Measurements from ENCODE around the gene BLOC1S5.

The BLOC1S5 gene

GRCh38 chr6:8075704-8076103 is 11.5 kb upstream of the BLOC1S5 start:
- Histone ChIP-seq H3K9ac (ENCODE audit: low read length) (no peak overlapping the region), H3K4me3 (ENCODE audit: low read length) (no peak overlapping the region), H3K27me3 (replicated peaks; ENCODE audit: insufficient read depth, low read length) (no peaks in the 10 kb centered on the region), H3K9me2 (replicated peaks; ENCODE audit: insufficient read depth, low read length) (no peaks in the 10 kb centered on the region), H2AFZ (ENCODE audit: low read length) (no peak overlapping the region), H4K20me1 (ENCODE audit: insufficient read depth, low read length) (no peaks in the 10 kb centered on the region), H3K27ac (ENCODE audit: low read length) (no peak overlapping the region), H3F3A (ENCODE audit: insufficient read depth, low read length) (no peaks in the 10 kb centered on the region), H3K79me2 (ENCODE audit: low read length) (no peaks in the 10 kb centered on the region; the same call in 1 of the 2 replicates), H3K9me3 (replicated peaks; ENCODE audit: insufficient read depth, low read length) (no peaks in the 10 kb centered on the region), H3K4me2 (ENCODE audit: low read depth, low read length) (no peak overlapping the region), H3K36me3 (replicated peaks; ENCODE audit: insufficient read depth, low read length) (no peaks in the 10 kb centered on the region; the same call in 1 of the 2 replicates), H3K4me1 (ENCODE audit: low read length) (no peaks in the 10 kb centered on the region)
- no peak for DNase-seq
- TF ChIP-seq EZH2phosphoT487 (IDR thresholded peaks at IDR 0.05; ENCODE audit: low read length) (no peak), EZH2 (optimal IDR thresholded peaks at IDR 0.05; ENCODE audit: low read depth, low read length) (no peak)
- TF ChIP-seq, protein P1, sequence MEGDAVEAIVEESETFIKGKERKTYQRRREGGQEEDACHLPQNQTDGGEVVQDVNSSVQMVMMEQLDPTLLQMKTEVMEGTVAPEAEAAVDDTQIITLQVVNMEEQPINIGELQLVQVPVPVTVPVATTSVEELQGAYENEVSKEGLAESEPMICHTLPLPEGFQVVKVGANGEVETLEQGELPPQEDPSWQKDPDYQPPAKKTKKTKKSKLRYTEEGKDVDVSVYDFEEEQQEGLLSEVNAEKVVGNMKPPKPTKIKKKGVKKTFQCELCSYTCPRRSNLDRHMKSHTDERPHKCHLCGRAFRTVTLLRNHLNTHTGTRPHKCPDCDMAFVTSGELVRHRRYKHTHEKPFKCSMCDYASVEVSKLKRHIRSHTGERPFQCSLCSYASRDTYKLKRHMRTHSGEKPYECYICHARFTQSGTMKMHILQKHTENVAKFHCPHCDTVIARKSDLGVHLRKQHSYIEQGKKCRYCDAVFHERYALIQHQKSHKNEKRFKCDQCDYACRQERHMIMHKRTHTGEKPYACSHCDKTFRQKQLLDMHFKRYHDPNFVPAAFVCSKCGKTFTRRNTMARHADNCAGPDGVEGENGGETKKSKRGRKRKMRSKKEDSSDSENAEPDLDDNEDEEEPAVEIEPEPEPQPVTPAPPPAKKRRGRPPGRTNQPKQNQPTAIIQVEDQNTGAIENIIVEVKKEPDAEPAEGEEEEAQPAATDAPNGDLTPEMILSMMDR (IDR thresholded peaks at IDR 0.05; ENCODE audit: low read length) = no peak

DNA sequence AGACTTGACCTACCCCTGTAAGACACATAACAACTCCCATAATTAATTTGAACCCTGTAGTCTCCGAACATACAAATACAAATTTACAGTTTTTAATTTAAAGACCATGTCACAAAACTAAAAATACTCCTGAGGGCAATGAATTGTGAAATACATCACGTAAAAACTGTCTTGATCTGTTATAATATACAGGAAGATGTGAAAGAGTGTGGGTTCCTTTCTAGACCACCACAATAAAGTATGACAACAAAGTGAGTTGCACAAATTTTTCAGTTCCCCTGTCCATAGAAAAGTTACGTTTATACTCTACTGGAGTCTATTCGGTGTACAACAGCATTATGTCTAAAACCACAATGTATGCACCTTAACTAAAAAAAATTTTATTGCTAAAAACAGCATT is 11.0 kb upstream of the BLOC1S5 start:
- no peaks in the 10 kb centered on the region; the same call in 1 of the 2 replicates for H3K36me3 ChIP-seq (replicated peaks; ENCODE audit: insufficient read depth, low read length)
- no peaks in the 10 kb centered on the region for H3K4me1 ChIP-seq (ENCODE audit: low read length)
- no peak overlapping the region for H3K4me3 ChIP-seq (ENCODE audit: low read length)
- H3K27me3 ChIP-seq (replicated peaks; ENCODE audit: insufficient read depth, low read length) = no peaks in the 10 kb centered on the region
- TF ChIP-seq EZH2 (optimal IDR thresholded peaks at IDR 0.05; ENCODE audit: low read depth, low read length) = no peak
- TF ChIP-seq EZH2phosphoT487 (IDR thresholded peaks at IDR 0.05; ENCODE audit: low read length) = no peak
- TF ChIP-seq, protein P1 (IDR thresholded peaks at IDR 0.05; ENCODE audit: low read length) = no peak
- no peaks in the 10 kb centered on the region for H3F3A ChIP-seq (ENCODE audit: insufficient read depth, low read length)
- H3K27ac ChIP-seq (ENCODE audit: low read length) = no peak overlapping the region
- no peaks in the 10 kb centered on the region for H3K9me3 ChIP-seq (replicated peaks; ENCODE audit: insufficient read depth, low read length)
- no peak overlapping the region for H2AFZ ChIP-seq (ENCODE audit: low read length)
- H3K9ac ChIP-seq (ENCODE audit: low read length) = no peak overlapping the region
- H4K20me1 ChIP-seq (ENCODE audit: insufficient read depth, low read length) = no peaks in the 10 kb centered on the region
- H3K9me2 ChIP-seq (replicated peaks; ENCODE audit: insufficient read depth, low read length) = no peaks in the 10 kb centered on the region
- DNase-seq = no peak
- H3K4me2 ChIP-seq (ENCODE audit: low read depth, low read length) = no peak overlapping the region
- H3K79me2 ChIP-seq (ENCODE audit: low read length) = no peaks in the 10 kb centered on the region

DNA sequence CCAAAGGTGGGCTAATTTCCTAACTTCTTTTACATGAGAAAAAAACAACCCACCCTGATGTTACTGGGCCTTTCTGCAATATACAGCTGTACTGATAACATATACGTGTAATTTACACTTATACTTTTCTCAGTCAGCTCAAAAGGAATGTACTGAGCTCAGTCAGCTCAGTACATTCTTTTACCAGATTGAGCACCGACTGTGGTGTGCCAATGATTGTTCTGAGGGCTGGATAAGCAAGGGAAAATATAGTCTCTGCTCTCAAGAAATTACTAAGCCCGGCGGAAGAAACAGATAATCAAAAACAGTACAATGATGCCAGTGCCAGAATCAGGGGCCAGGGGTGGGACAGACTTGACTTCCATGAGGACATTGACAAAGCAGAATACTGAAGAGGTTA is 10.0 kb upstream of the BLOC1S5 start:
- Histone ChIP-seq H3F3A (ENCODE audit: insufficient read depth, low read length) (no peaks in the 10 kb centered on the region), H3K27me3 (replicated peaks; ENCODE audit: insufficient read depth, low read length) (no peaks in the 10 kb centered on the region), H3K4me3 (ENCODE audit: low read length) (no peak overlapping the region), H3K27ac (ENCODE audit: low read length) (no peak overlapping the region), H3K9ac (ENCODE audit: low read length) (no peak overlapping the region), H3K4me1 (ENCODE audit: low read length) (no peaks in the 10 kb centered on the region), H4K20me1 (ENCODE audit: insufficient read depth, low read length) (no peaks in the 10 kb centered on the region), H3K79me2 (ENCODE audit: low read length) (no peaks in the 10 kb centered on the region), H3K9me2 (replicated peaks; ENCODE audit: insufficient read depth, low read length) (no peaks in the 10 kb centered on the region), H3K36me3 (replicated peaks; ENCODE audit: insufficient read depth, low read length) (no peaks in the 10 kb centered on the region; the same call in 1 of the 2 replicates), H3K4me2 (ENCODE audit: low read depth, low read length) (no peak overlapping the region), H2AFZ (ENCODE audit: low read length) (no peak overlapping the region), H3K9me3 (replicated peaks; ENCODE audit: insufficient read depth, low read length) (no peaks in the 10 kb centered on the region)
- no peak for TF ChIP-seq EZH2phosphoT487 (IDR thresholded peaks at IDR 0.05; ENCODE audit: low read length)
- no peak for TF ChIP-seq EZH2 (optimal IDR thresholded peaks at IDR 0.05; ENCODE audit: low read depth, low read length)
- TF ChIP-seq, protein P1 (IDR thresholded peaks at IDR 0.05; ENCODE audit: low read length) = no peak
- no peak for DNase-seq
